ENCODE results near the gene TMEM100. TPM values are rescaled to one million over a fixed set of nuclear protein-coding genes. Genes with fewer than 3 reads are reported as not detected.

TMEM100 gene
- polyA plus RNA-seq, 1 donor from 2014 or later = not detected

- no peak overlapping the region for H2AFZ ChIP-seq (ENCODE audit: low read depth, low read length)
- H3K4me3 ChIP-seq (ENCODE audit: low read length) = no peak overlapping the region
- H3K27ac ChIP-seq (ENCODE audit: low read length) = no peak overlapping the region
- H3K27me3 ChIP-seq (ENCODE audit: insufficient read depth, low read depth, low read length) = no peaks in the 10 kb centered on the region
- no peaks in the 10 kb centered on the region for H3K79me2 ChIP-seq (replicated peaks; ENCODE audit: insufficient read depth, low read length)
- no peaks in the 10 kb centered on the region for H3F3A ChIP-seq (ENCODE audit: insufficient read depth, low read length, poor library complexity, severe bottlenecking)
- TF ChIP-seq, protein P1, sequence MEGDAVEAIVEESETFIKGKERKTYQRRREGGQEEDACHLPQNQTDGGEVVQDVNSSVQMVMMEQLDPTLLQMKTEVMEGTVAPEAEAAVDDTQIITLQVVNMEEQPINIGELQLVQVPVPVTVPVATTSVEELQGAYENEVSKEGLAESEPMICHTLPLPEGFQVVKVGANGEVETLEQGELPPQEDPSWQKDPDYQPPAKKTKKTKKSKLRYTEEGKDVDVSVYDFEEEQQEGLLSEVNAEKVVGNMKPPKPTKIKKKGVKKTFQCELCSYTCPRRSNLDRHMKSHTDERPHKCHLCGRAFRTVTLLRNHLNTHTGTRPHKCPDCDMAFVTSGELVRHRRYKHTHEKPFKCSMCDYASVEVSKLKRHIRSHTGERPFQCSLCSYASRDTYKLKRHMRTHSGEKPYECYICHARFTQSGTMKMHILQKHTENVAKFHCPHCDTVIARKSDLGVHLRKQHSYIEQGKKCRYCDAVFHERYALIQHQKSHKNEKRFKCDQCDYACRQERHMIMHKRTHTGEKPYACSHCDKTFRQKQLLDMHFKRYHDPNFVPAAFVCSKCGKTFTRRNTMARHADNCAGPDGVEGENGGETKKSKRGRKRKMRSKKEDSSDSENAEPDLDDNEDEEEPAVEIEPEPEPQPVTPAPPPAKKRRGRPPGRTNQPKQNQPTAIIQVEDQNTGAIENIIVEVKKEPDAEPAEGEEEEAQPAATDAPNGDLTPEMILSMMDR (IDR thresholded peaks at IDR 0.05; ENCODE audit: poor library complexity, severe bottlenecking) = no peak
- TF ChIP-seq SMC3 (conservative IDR thresholded peaks at IDR 0.05; ENCODE audit: poor library complexity) (no peak), RAD21 (conservative IDR thresholded peaks at IDR 0.05) (no peak), EZH2 (IDR thresholded peaks at IDR 0.05; ENCODE audit: borderline replicate concordance, insufficient read depth, low read length, poor library complexity, severe bottlenecking) (no peak), EP300 (conservative IDR thresholded peaks at IDR 0.05; ENCODE audit: poor library complexity, severe bottlenecking) (no peak), POLR2AphosphoS5 (IDR thresholded peaks at IDR 0.05) (no peak), MXI1 (conservative IDR thresholded peaks at IDR 0.05; ENCODE audit: poor library complexity, severe bottlenecking) (no peak), TAF1 (IDR thresholded peaks at IDR 0.05; ENCODE audit: low read depth) (no peak)
- TF ChIP-seq, protein P2, sequence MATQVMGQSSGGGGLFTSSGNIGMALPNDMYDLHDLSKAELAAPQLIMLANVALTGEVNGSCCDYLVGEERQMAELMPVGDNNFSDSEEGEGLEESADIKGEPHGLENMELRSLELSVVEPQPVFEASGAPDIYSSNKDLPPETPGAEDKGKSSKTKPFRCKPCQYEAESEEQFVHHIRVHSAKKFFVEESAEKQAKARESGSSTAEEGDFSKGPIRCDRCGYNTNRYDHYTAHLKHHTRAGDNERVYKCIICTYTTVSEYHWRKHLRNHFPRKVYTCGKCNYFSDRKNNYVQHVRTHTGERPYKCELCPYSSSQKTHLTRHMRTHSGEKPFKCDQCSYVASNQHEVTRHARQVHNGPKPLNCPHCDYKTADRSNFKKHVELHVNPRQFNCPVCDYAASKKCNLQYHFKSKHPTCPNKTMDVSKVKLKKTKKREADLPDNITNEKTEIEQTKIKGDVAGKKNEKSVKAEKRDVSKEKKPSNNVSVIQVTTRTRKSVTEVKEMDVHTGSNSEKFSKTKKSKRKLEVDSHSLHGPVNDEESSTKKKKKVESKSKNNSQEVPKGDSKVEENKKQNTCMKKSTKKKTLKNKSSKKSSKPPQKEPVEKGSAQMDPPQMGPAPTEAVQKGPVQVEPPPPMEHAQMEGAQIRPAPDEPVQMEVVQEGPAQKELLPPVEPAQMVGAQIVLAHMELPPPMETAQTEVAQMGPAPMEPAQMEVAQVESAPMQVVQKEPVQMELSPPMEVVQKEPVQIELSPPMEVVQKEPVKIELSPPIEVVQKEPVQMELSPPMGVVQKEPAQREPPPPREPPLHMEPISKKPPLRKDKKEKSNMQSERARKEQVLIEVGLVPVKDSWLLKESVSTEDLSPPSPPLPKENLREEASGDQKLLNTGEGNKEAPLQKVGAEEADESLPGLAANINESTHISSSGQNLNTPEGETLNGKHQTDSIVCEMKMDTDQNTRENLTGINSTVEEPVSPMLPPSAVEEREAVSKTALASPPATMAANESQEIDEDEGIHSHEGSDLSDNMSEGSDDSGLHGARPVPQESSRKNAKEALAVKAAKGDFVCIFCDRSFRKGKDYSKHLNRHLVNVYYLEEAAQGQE (IDR thresholded peaks at IDR 0.05; ENCODE audit: borderline replicate concordance) = no peak
- H3K9me3 ChIP-seq (ENCODE audit: low read length) = no peaks in the 10 kb centered on the region
- H4K20me1 ChIP-seq (ENCODE audit: insufficient read depth) = no peaks in the 10 kb centered on the region
- no peaks in the 10 kb centered on the region for H3K36me3 ChIP-seq (ENCODE audit: insufficient read depth, low read length)
- no peak overlapping the region for H3K9ac ChIP-seq (ENCODE audit: low read length)
- H3K9me2 ChIP-seq (ENCODE audit: insufficient read depth, low read length) = no peaks in the 10 kb centered on the region
- no peak overlapping the region for H3K4me2 ChIP-seq (ENCODE audit: low read length)
Measured at GRCh38 chr17:55704401-55704800, 18.3 kb downstream of the TMEM100 start.

DNA sequence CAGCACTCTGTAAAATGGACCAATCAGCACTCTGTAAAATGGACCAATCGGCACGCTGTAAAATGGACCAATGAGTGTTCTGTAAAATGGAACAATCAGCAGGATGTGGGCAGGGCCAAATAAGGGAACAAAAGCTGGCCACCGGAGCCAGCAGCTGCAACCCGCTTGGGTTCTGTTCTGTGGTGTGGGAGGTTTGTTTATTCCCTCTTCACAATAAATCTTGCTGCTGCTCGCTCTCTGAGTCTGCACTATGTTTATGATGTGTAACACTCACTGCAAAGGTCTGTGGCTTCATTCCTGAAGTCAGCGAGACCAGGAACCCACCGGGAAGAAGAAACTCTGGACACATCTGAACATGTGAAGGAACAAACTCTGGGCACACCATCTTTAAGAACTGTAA, 20.5 kb downstream of the TMEM100 start:
- TF ChIP-seq TAF1 (IDR thresholded peaks at IDR 0.05; ENCODE audit: low read depth) (no peak), MXI1 (conservative IDR thresholded peaks at IDR 0.05; ENCODE audit: poor library complexity, severe bottlenecking) (no peak)
- TF ChIP-seq, protein P1 (IDR thresholded peaks at IDR 0.05; ENCODE audit: poor library complexity, severe bottlenecking) = no peak
- H3K9me3 ChIP-seq (ENCODE audit: low read length) = no peaks in the 10 kb centered on the region
- H3K79me2 ChIP-seq (replicated peaks; ENCODE audit: insufficient read depth, low read length) = no peaks in the 10 kb centered on the region
- no peaks in the 10 kb centered on the region for H3K9me2 ChIP-seq (ENCODE audit: insufficient read depth, low read length)
- H3K9ac ChIP-seq (ENCODE audit: low read length) = no peak overlapping the region
- H3K4me3 ChIP-seq (ENCODE audit: low read length) = no peak overlapping the region
- no peaks in the 10 kb centered on the region for H3K27me3 ChIP-seq (ENCODE audit: insufficient read depth, low read depth, low read length)
- H4K20me1 ChIP-seq (ENCODE audit: insufficient read depth) = no peaks in the 10 kb centered on the region
- H2AFZ ChIP-seq (ENCODE audit: low read depth, low read length) = no peak overlapping the region
- H3F3A ChIP-seq (ENCODE audit: insufficient read depth, low read length, poor library complexity, severe bottlenecking) = no peaks in the 10 kb centered on the region
- H3K36me3 ChIP-seq (ENCODE audit: insufficient read depth, low read length) = no peaks in the 10 kb centered on the region
- H3K27ac ChIP-seq (ENCODE audit: low read length) = no peak overlapping the region
- H3K4me2 ChIP-seq (ENCODE audit: low read length) = no peak overlapping the region
